Stomach (tissue), 9 donors: ENCODE measurements around the gene PRKCZ. TPM values are rescaled to one million over a fixed set of nuclear protein-coding genes. Genes with fewer than 3 reads are reported as not detected.
A peak's percentile ranks its signal among the peaks of the same experiment; 100 is the strongest.

Experiments
- DNase-seq, 2 donors: peaks; one replicate each; pipeline versions ENCODE4 v3.0.0 to v3.0.0-alpha.2; 2013 to 2019
- H3K27ac ChIP-seq, 5 donors: fragments of 200-600 bp in 4 of 5; sonication (generic) in 4 of 5; one replicate each; pipeline ENCODE4 v1.5.1; 2013 to 2019; ENCODE audit warnings: mild to moderate bottlenecking in 1 of 5, moderate library complexity in 1 of 5
- H3K27me3 ChIP-seq, 3 donors: fragments of 200-600 bp; sonication (generic); one replicate each; pipeline ENCODE4 v1.5.1; 2017 to 2019; ENCODE audit warnings: mixed run types in 1 of 3
- H3K36me3 ChIP-seq, 4 donors: fragments of 200-600 bp; sonication (generic); 1 replicate in 3 of 4; 2 replicates in 1 of 4; pipeline ENCODE4 v1.5.1; 2016 to 2019
- H3K4me1 ChIP-seq, 4 donors: fragments of 200-600 bp; sonication (generic); one replicate each; pipeline ENCODE4 v1.5.1; 2016 to 2019
- H3K4me3 ChIP-seq, 4 donors: fragments of 200-600 bp; sonication (generic) in 3 of 4; one replicate each; pipeline ENCODE4 v1.5.1; 2016 to 2019; ENCODE audit warnings: mild to moderate bottlenecking in 1 of 4
- H3K9me3 ChIP-seq, 4 donors: fragments of 200-600 bp; sonication (generic); one replicate each; pipeline ENCODE4 v1.5.1; 2016 to 2019
- EP300 ChIP-seq: sonication (generic); formaldehyde crosslinking; IDR thresholded peaks from one replicate; pipeline ENCODE4 v1.6.1; 2017; ENCODE audit warnings: antibody characterized with exemption
- POLR2A ChIP-seq, 4 donors: fragments of 450-650 bp; IDR thresholded peaks; one replicate each; pipeline ENCODE4 v1.6.1; 2016; ENCODE audit warnings: antibody characterized with exemption in 4 of 4, control low read depth in 2 of 4, mild to moderate bottlenecking in 1 of 4, moderate library complexity in 1 of 4
- POLR2AphosphoS5 ChIP-seq, 3 donors: sonication (generic); formaldehyde crosslinking; IDR thresholded peaks; one replicate each; pipeline ENCODE4 v1.6.1; 2016; ENCODE audit warnings: antibody characterized with exemption in 3 of 3
- WGBS, 5 donors: extraction: QIAGEN DNeasy Blood & Tissue Kit in 3 of 5; methylation state at CpG; one replicate each; pipeline versions ENCODE4 v1.1.5 to v1.1.7; 2013 to 2018; 5-methylcytosine and 5-hydroxymethylcytosine counted together
- intact Hi-C: fragments of 100-400 bp; cut with DNase I; formaldehyde crosslinking; loops from one replicate; pipeline ENCODE4 v1.15.1; 2023; ENCODE audit warnings: low total_unique reads
- polyA plus RNA-seq, 3 donors: library from polyadenylated mRNA; stranded (reverse); fragments of 200-250 nt; gene quantifications; one replicate each; pipeline ENCODE4 v1.2.3, GENCODE V29; 2013
- total RNA-seq, 5 donors: library from RNA; depleted of rRNA; stranded (reverse); fragments of >200 nt; gene quantifications; one replicate each; pipeline versions ENCODE4 v1.1.0 to v1.2.3, GENCODE V29; 2014 to 2016
- TF ChIP-seq, protein P1 (sequence below), 7 experiments: fragments of 450-650 bp in 4 of 7; fragments of 200-600 bp in 3 of 7; sonication (generic) in 3 of 7; IDR thresholded peaks; one replicate each; pipeline ENCODE4 v1.5.1; 2016 to 2019; ENCODE audit warnings: antibody characterized with exemption in 7 of 7, control low read depth in 2 of 7, mild to moderate bottlenecking in 1 of 7
- donor health status: healthy with polysubstance abuse.
- donor health status: Bipolar disorder and iron deficiency.
- donor health status: healthy.

The PRKCZ gene
- total and polyA plus RNA-seq, 8 donors = 11.1 to 55.8 (median 25.5) TPM

DNA sequence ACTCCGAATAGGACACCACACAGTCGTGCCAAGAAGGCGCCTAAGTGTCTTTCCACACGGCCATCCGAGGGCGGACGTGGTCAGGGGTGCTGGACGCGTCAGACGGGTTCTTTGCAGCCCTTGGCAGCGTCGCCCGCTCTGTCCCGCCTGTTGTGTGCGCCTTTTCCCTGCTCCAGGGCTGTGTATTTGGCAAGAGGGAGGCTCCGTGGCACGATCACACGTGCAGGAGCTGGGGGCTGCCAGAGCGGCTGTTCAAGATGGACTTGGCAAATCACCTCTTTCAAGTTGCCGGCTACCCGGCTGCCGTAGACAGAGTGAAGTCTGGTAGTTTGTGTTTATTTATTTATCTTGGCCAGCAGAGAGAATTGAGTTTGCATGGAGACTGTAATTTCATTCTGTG lies 31.9 kb downstream of the PRKCZ start:
- peaks cover 0 to 16% (median 8%) of the 10 kb centered on the region in 4 donors for H3K36me3 ChIP-seq
- no peak for TF ChIP-seq EP300
- TF ChIP-seq, protein P1, sequence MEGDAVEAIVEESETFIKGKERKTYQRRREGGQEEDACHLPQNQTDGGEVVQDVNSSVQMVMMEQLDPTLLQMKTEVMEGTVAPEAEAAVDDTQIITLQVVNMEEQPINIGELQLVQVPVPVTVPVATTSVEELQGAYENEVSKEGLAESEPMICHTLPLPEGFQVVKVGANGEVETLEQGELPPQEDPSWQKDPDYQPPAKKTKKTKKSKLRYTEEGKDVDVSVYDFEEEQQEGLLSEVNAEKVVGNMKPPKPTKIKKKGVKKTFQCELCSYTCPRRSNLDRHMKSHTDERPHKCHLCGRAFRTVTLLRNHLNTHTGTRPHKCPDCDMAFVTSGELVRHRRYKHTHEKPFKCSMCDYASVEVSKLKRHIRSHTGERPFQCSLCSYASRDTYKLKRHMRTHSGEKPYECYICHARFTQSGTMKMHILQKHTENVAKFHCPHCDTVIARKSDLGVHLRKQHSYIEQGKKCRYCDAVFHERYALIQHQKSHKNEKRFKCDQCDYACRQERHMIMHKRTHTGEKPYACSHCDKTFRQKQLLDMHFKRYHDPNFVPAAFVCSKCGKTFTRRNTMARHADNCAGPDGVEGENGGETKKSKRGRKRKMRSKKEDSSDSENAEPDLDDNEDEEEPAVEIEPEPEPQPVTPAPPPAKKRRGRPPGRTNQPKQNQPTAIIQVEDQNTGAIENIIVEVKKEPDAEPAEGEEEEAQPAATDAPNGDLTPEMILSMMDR (IDR thresholded peaks at IDR 0.05) = no peak
- no peak for TF ChIP-seq POLR2AphosphoS5 (IDR thresholded peaks at IDR 0.05)
- TF ChIP-seq POLR2A (IDR thresholded peaks at IDR 0.05) = no peak
- peaks cover 12 to 30% (median 22%) of the 10 kb centered on the region in 4 donors for H3K9me3 ChIP-seq
- no peak overlapping the region for H3K27ac ChIP-seq
- intact Hi-C loops = no loop called here
- no peak overlapping the region for H3K4me3 ChIP-seq
- no peak for DNase-seq
- peaks cover 0 to 4% (median 0%) of the 10 kb centered on the region in 3 donors for H3K27me3 ChIP-seq
- 90 to 95% (median 93%) methylated on average over 22 of the region's 22 CpGs for WGBS, 5 donors
- no peaks in the 10 kb centered on the region for H3K4me1 ChIP-seq

DNA sequence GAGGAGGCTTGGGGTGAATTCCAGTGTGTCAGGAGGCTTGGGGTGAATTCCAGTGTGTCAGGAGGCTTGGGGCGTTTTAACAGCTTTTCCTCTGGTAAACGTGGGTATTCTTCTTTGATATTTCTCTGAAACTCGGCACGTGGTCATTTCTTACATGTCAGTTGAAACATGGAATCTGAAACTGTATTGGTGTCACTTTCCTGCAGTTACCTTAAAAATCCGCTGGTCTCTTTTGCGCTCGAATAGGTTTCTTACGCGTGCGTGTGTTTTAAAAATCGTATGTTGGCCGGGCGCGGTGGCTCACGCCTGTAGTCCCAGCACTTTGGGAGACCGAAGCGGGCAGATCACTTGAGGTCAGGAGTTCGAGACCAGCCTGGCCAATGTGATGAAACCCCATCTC lies 33.5 kb downstream of the PRKCZ start:
- Histone ChIP-seq H3K27me3 (peaks cover 0 to 9% (median 0%) of the 10 kb centered on the region in 3 donors), H3K4me3 (no peak overlapping the region), H3K36me3 (peaks cover 0 to 6% (median 2%) of the 10 kb centered on the region in 4 donors), H3K4me1 (no peaks in the 10 kb centered on the region), H3K27ac (no peak overlapping the region), H3K9me3 (peaks cover 4 to 14% (median 9%) of the 10 kb centered on the region in 4 donors)
- whole genome bisulfite sequencing, 5 donors = 84 to 93% (median 89%) methylated on average over 18 of the region's 18 CpGs
- TF ChIP-seq POLR2A (IDR thresholded peaks at IDR 0.05) = no peak
- TF ChIP-seq, protein P1 (IDR thresholded peaks at IDR 0.05) = no peak
- TF ChIP-seq EP300 = no peak
- TF ChIP-seq POLR2AphosphoS5 (IDR thresholded peaks at IDR 0.05) = no peak
- DNase-seq = no peak
- intact Hi-C loops = no loop called here

DNA sequence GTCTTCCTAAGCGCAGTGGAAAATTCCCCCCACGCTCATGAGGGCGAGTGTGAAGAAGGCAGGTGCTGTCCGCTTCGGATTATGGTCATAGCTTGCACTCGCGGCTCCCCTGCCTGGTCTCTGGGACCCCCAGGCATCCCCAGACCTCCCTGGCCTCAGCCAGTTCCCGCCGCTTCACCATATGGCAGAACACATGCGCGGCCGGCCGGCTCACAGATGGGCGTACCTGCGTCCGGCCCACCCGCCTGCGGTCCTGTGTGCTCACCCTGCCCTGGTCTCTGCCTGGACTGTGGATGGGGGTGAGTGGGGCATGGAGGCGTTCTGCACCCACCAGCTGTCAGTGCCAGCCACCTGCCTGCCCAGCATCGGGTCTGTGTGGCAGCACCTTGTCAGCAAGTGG lies 34.1 kb downstream of the PRKCZ start:
- intact Hi-C loops = no loop called here
- H3K27me3 ChIP-seq = peaks cover 0 to 9% (median 0%) of the 10 kb centered on the region in 3 donors
- H3K27ac ChIP-seq = no peak overlapping the region
- no peak for TF ChIP-seq EP300
- TF ChIP-seq, protein P1 (IDR thresholded peaks at IDR 0.05) = no peak
- TF ChIP-seq POLR2A (IDR thresholded peaks at IDR 0.05) = no peak
- no peak for TF ChIP-seq POLR2AphosphoS5 (IDR thresholded peaks at IDR 0.05)
- H3K4me1 ChIP-seq = no peaks in the 10 kb centered on the region
- no peak overlapping the region for H3K4me3 ChIP-seq
- WGBS, 5 donors = 91 to 96% (median 95%) methylated on average over 19 to 20 of the region's 20 CpGs
- peaks cover 0 to 8% (median 2%) of the 10 kb centered on the region in 4 donors for H3K36me3 ChIP-seq
- H3K9me3 ChIP-seq = peaks cover 0 to 7% (median 4%) of the 10 kb centered on the region in 4 donors
- no peak for DNase-seq

DNA sequence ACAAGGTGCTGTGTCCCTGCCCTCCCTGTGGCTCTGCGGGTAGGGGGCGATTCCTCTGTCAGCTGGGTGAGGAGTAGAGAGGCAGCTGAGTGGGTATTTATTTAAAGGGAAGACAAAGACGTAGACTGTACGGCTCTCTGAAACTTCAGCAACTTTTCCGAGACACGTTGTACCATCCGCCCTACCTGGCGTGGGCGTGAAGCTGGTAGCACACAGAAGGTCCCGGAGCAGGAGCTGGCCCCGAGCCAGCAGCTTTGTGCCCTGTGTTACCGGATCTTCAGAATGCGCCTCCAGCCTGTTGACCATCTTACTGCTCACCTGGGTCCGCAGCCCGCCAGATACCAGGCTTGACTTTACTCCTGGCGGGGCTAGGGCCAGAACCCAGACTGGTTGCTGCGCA lies 34.9 kb downstream of the PRKCZ start:
- Histone ChIP-seq H3K4me3 (no peak overlapping the region), H3K9me3 (no peaks in the 10 kb centered on the region), H3K27ac (no peak overlapping the region), H3K4me1 (no peaks in the 10 kb centered on the region), H3K36me3 (peaks cover 0 to 8% (median 0%) of the 10 kb centered on the region in 4 donors), H3K27me3 (peaks cover 0 to 9% (median 0%) of the 10 kb centered on the region in 3 donors)
- TF ChIP-seq EP300 (no peak), POLR2AphosphoS5 (IDR thresholded peaks at IDR 0.05) (peak in 1 of 3 donors; percentile 13)
- peak; percentile 60 to 63 for DNase-seq
- intact Hi-C loops = no loop called here
- 41 to 69% (median 59%) methylated on average over 16 to 17 of the region's 17 CpGs for WGBS, 5 donors

DNA sequence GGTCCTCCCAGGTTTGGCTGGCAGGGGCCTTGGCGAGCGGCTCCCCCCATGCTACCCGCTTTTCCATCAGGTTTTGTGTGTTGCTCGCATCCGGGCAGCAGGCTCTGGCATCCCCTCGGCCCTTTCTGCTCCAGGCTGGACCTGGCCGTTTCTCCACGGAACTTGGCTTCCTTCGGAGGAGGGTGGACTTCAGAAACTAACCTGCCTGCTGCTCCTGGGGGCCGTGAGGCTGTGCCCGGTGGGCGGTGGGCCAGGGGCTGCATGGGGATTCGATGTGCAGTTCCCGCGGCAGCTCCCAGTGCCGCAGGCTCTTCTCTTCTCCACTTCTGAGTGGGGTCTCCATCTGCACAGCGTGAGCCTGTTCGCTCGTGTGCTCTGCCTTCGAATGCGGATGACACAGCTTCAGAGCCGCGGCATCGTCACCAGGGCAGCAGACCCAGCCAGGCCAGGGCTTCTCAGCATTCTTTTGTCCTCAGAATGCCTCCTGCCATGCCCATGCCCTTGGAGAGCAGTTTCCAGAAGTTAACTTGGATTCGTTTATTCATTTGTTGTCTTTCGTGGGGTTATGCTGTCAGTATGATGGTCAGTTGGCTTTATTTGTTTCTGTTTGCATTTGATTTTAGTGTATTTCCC lies 36.4 kb downstream of the PRKCZ start:
- peaks cover 0 to 8% (median 0%) of the 10 kb centered on the region in 4 donors for H3K36me3 ChIP-seq

More for the DNA sequence above, 36.4 kb downstream of the PRKCZ start:
- Histone ChIP-seq H3K4me1 (no peaks in the 10 kb centered on the region), H3K27ac (no peak overlapping the region), H3K9me3 (no peaks in the 10 kb centered on the region), H3K27me3 (peaks cover 0 to 9% (median 0%) of the 10 kb centered on the region in 3 donors), H3K4me3 (no peak overlapping the region)
- TF ChIP-seq POLR2AphosphoS5 (IDR thresholded peaks at IDR 0.05) (no peak), EP300 (no peak), POLR2A (IDR thresholded peaks at IDR 0.05) (no peak)
- TF ChIP-seq, protein P1 (IDR thresholded peaks at IDR 0.05) = no peak
- no peak for DNase-seq
- intact Hi-C loops = no loop called here
- WGBS, 5 donors = 92 to 96% (median 94%) methylated on average over 26 of the region's 26 CpGs
